GM21737 (cell line): Measurements from ENCODE around the gene FLRT2.

Experiments
- ATAC-seq: cut with Tn5 transposase; IDR thresholded peaks from one replicate; pipeline ENCODE4 v1.9.1; 2021; ENCODE audit warnings: mild to moderate bottlenecking, moderate library complexity; ENCODE audit not compliant: unreplicated experiment

FLRT2 gene

GRCh38 chr14:85634205-85634604, 104.3 kb downstream of the FLRT2 start:
- ATAC-seq, result no peak

GRCh38 chr14:85644211-85644610, 114.3 kb downstream of the FLRT2 start:
- ATAC-seq, result no peak

- ATAC-seq, result no peak
Measured at GRCh38 chr14:85653029-85653428, 123.1 kb downstream of the FLRT2 start.

- ATAC-seq, result no peak
Measured at GRCh38 chr14:85660243-85660922, 130.4 kb downstream of the FLRT2 start.

GRCh38 chr14:85662096-85662495, 132.2 kb downstream of the FLRT2 start:
- ATAC-seq, result no peak

- ATAC-seq, result no peak
Measured at GRCh38 chr14:85663256-85663655, 133.3 kb downstream of the FLRT2 start.

GRCh38 chr14:85663667-85664066, 133.7 kb downstream of the FLRT2 start:
- ATAC-seq, result no peak

- no peak for ATAC-seq
Measured at GRCh38 chr14:85675957-85676356, 146.0 kb downstream of the FLRT2 start.

- no peak for ATAC-seq
Measured at GRCh38 chr14:85686908-85687307, 157.0 kb downstream of the FLRT2 start.

GRCh38 chr14:85687456-85687855, 157.5 kb downstream of the FLRT2 start:
- ATAC-seq, result no peak

- no peak for ATAC-seq
Measured at GRCh38 chr14:85688006-85688405, 158.1 kb downstream of the FLRT2 start.

- no peak for ATAC-seq
Measured at GRCh38 chr14:85695300-85695699, 165.4 kb downstream of the FLRT2 start.

GRCh38 chr14:85701116-85701515, 171.2 kb downstream of the FLRT2 start:
- no peak for ATAC-seq

GRCh38 chr14:85701763-85702162, 171.8 kb downstream of the FLRT2 start:
- ATAC-seq, result no peak

- ATAC-seq, result no peak
Measured at GRCh38 chr14:85702191-85702590, 172.2 kb downstream of the FLRT2 start.

- ATAC-seq, result no peak
Measured at GRCh38 chr14:85702997-85703396, 173.1 kb downstream of the FLRT2 start.
